Measurements from ENCODE around the gene NLRP7. TPM values are rescaled to one million over a fixed set of nuclear protein-coding genes. Genes with fewer than 3 reads are reported as not detected.
"Not testable (repeated sequence)": the region's sequence is repeated elsewhere in the genome, so short reads cannot be mapped to it uniquely, and the experiment has no call there.

The NLRP7 gene
- total RNA-seq, 1 donor from 2014 or later, result not detected

DNA sequence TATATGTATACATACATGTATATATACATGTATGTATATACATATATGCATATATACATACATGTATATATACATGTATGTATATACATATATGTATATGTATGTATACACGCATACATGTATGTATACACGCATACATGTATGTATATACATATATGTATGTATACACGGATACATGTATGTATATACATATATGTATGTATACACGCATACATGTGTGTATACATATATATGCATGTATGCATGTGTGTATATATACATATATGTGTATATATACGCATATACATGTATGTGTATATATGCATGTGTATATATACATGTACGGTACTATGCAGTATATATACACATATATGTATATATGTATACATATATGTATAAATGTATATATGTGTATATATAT lies 44.0 kb downstream of the NLRP7 start:
- no peaks in the 10 kb centered on the region for H3K27me3 ChIP-seq (ENCODE audit: control insufficient read depth, insufficient read depth, low read length)
- H3K4me3 ChIP-seq (ENCODE audit: low read depth, low read length), result no peak overlapping the region
- TF ChIP-seq, protein P1, sequence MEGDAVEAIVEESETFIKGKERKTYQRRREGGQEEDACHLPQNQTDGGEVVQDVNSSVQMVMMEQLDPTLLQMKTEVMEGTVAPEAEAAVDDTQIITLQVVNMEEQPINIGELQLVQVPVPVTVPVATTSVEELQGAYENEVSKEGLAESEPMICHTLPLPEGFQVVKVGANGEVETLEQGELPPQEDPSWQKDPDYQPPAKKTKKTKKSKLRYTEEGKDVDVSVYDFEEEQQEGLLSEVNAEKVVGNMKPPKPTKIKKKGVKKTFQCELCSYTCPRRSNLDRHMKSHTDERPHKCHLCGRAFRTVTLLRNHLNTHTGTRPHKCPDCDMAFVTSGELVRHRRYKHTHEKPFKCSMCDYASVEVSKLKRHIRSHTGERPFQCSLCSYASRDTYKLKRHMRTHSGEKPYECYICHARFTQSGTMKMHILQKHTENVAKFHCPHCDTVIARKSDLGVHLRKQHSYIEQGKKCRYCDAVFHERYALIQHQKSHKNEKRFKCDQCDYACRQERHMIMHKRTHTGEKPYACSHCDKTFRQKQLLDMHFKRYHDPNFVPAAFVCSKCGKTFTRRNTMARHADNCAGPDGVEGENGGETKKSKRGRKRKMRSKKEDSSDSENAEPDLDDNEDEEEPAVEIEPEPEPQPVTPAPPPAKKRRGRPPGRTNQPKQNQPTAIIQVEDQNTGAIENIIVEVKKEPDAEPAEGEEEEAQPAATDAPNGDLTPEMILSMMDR (IDR thresholded peaks at IDR 0.05; ENCODE audit: insufficient read depth, low read length, poor library complexity, severe bottlenecking), result no peak
- H3K36me3 ChIP-seq (ENCODE audit: control insufficient read depth, insufficient read depth, low read length), result no peaks in the 10 kb centered on the region
- DNase-seq (ENCODE audit: low read depth), result no peak

DNA sequence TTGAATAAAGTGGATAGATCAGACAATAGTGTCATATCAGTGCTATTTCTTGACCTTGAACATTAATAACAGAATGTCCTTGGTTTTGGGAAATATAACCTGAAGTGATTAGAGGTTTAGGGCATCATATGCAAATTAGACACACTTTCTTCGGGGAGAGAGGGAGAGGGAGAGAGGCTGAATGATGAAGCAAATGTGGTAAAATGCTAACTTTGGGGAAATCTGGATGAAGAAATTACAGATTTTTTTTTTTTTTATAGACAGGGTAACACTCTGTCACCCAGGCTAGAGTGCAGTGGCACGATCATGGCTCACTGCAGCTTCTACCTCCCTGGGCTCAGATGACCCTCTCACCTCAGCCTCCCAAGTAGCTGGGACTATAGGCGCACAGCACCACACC lies 45.3 kb downstream of the NLRP7 start:
- Histone ChIP-seq H3K27me3 (ENCODE audit: control insufficient read depth, insufficient read depth, low read length) (no peaks in the 10 kb centered on the region), H3K36me3 (ENCODE audit: control insufficient read depth, insufficient read depth, low read length) (no peaks in the 10 kb centered on the region), H3K4me3 (ENCODE audit: low read depth, low read length) (no peak overlapping the region)
- DNase-seq (ENCODE audit: low read depth), result no peak
- TF ChIP-seq, protein P1 (IDR thresholded peaks at IDR 0.05; ENCODE audit: insufficient read depth, low read length, poor library complexity, severe bottlenecking), result no peak

DNA sequence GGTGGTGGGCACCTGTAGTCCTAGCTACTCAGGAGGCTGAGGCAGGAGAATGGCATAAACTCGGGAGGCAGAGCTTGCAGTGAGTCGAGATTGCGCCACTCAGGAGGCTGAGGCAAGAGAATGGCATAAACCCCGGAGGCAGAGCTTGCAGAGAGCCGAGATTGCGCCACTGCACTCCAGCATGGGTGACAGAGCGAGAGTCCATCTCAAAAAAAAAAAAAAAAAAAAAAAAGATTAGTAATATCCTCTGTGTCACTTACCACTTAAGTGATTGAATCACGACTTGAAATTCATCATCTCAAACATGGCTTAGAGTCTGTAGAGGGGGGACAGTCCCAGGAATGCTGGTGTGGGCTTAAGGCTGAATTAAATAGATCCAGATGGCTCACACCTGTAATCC lies 46.2 kb downstream of the NLRP7 start:
- not testable (repeated sequence) for H3K27me3 ChIP-seq (ENCODE audit: control insufficient read depth, insufficient read depth, low read length); DNase-seq (ENCODE audit: low read depth); H3K4me3 ChIP-seq (ENCODE audit: low read depth, low read length); H3K36me3 ChIP-seq (ENCODE audit: control insufficient read depth, insufficient read depth, low read length)

DNA sequence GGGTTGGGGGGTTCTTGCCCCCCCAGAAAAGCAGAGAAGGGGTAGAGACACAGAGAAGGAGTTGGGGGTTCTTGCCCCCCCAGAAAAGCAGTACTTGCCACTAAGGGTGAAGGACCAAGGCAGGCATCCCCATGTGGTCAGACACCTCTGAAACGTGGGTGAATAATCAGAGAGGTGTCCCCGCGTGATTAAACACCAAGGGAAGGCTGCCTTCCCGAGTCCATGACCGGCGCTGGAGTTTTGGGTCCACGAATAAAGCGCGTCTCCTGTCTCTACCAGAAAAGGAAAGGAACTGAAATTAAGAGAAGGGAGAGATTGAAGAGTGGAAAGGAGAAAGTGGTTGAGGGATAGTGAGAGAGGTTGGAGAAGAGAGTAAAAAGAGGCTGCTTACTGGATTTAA lies 47.7 kb downstream of the NLRP7 start:
- not testable (repeated sequence) for H3K27me3 ChIP-seq (ENCODE audit: control insufficient read depth, insufficient read depth, low read length); H3K36me3 ChIP-seq (ENCODE audit: control insufficient read depth, insufficient read depth, low read length); H3K4me3 ChIP-seq (ENCODE audit: low read depth, low read length); DNase-seq (ENCODE audit: low read depth)

DNA sequence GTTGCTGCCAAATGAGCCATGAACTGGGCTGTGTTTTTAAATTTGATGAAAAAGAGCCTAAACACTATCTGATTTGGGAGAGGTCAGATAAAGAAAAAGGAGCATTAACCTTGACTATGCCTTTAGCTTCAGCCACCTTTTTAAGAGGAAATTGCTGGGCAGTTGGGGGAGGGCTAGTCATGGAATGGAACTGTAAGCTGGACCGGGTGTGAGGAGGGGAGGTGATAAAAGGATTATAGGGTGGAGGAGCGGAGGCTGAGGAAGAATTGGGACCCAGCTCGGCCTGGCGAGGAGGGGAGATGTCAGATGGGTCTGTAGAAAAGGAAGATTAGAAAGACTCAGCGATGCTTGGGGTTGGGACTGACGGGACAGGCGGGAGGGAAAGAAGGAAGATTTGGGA lies 48.6 kb downstream of the NLRP7 start:
- not testable (repeated sequence) for H3K27me3 ChIP-seq (ENCODE audit: control insufficient read depth, insufficient read depth, low read length); H3K4me3 ChIP-seq (ENCODE audit: low read depth, low read length); DNase-seq (ENCODE audit: low read depth); H3K36me3 ChIP-seq (ENCODE audit: control insufficient read depth, insufficient read depth, low read length)

DNA sequence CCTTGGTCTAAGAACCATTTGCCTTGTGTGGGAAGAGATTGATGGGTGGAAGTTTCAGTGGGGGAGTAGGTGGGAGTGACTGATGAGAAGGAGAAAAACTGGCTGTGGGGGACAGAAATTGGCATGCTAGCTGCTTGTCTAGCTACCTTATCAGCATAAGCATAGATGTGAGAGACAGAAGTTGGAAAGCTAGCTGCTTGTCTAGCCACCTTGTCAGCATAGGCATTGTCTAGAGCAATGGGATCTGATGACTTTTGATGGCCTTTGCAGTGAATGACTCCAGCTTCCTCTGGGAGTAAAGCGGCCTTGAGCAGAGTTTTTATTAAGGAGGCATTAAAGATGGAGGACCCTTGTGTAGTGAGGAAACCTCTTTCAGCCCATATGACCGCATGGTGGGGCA lies 51.3 kb downstream of the NLRP7 start:
- no peaks in the 10 kb centered on the region for H3K36me3 ChIP-seq (ENCODE audit: control insufficient read depth, insufficient read depth, low read length)
- TF ChIP-seq, protein P1 (IDR thresholded peaks at IDR 0.05; ENCODE audit: insufficient read depth, low read length, poor library complexity, severe bottlenecking), result no peak
- no peaks in the 10 kb centered on the region for H3K27me3 ChIP-seq (ENCODE audit: control insufficient read depth, insufficient read depth, low read length)
- no peak overlapping the region for H3K4me3 ChIP-seq (ENCODE audit: low read depth, low read length)
- no peak for DNase-seq (ENCODE audit: low read depth)

DNA sequence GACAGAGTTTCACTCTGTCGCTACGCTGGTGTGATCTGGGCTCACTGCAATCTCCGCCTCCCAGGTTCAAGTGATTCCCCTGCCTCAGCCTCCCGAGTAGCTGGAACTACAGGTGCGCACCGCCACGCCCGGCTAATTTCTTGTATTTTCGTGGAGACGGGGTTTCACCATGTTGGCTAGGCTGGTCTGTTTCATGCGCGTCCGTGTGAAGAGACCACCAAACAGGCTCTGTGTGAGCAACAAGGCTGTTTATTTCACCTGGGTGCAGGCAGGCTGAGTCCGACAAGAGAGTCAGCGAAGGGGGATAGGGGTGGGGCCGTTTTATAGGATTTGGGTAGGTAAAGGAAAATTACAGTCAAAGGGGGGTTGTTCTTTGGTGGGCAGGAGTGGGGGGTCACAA lies 53.2 kb downstream of the NLRP7 start:
- not testable (repeated sequence) for H3K36me3 ChIP-seq (ENCODE audit: control insufficient read depth, insufficient read depth, low read length); H3K27me3 ChIP-seq (ENCODE audit: control insufficient read depth, insufficient read depth, low read length); DNase-seq (ENCODE audit: low read depth); H3K4me3 ChIP-seq (ENCODE audit: low read depth, low read length)

DNA sequence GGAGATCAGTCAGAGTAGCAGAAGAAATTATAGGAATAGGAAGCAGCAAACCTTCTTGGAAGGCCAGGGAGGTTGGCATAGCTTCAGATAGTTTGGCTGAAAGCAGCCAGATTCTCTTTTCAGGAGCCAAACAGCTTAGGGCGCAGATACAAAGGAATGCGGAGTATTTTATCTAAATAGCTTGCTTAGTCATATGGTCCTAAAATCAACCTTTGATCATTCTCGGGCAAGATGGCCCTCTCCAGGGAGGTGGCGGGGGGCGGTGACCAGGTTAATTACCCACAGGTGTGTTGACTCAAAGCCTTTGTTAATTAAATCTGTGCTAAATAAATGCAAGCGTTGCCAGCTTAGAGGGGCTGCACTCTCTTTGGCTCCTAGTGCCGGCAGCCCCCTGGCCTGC lies 53.9 kb downstream of the NLRP7 start:
- no peak for DNase-seq (ENCODE audit: low read depth)
- H3K36me3 ChIP-seq (ENCODE audit: control insufficient read depth, insufficient read depth, low read length), result no peaks in the 10 kb centered on the region
- no peak overlapping the region for H3K4me3 ChIP-seq (ENCODE audit: low read depth, low read length)
- TF ChIP-seq, protein P1 (IDR thresholded peaks at IDR 0.05; ENCODE audit: insufficient read depth, low read length, poor library complexity, severe bottlenecking), result no peak
- H3K27me3 ChIP-seq (ENCODE audit: control insufficient read depth, insufficient read depth, low read length), result no peaks in the 10 kb centered on the region

Measured in kidney epithelial cell (primary cell).